Measurements from ENCODE around the gene LHPP. TPM values are rescaled to one million over a fixed set of nuclear protein-coding genes. Genes with fewer than 3 reads are reported as not detected.
A peak's percentile ranks its signal among the peaks of the same experiment; 100 is the strongest.

The LHPP gene
- total and polyA plus RNA-seq, 10 of the 15 experiments (the other 5 are each of a cell fraction or from before 2014, with no cell fraction given): 0.79 to 9.8 (median 6.7) TPM

DNA sequence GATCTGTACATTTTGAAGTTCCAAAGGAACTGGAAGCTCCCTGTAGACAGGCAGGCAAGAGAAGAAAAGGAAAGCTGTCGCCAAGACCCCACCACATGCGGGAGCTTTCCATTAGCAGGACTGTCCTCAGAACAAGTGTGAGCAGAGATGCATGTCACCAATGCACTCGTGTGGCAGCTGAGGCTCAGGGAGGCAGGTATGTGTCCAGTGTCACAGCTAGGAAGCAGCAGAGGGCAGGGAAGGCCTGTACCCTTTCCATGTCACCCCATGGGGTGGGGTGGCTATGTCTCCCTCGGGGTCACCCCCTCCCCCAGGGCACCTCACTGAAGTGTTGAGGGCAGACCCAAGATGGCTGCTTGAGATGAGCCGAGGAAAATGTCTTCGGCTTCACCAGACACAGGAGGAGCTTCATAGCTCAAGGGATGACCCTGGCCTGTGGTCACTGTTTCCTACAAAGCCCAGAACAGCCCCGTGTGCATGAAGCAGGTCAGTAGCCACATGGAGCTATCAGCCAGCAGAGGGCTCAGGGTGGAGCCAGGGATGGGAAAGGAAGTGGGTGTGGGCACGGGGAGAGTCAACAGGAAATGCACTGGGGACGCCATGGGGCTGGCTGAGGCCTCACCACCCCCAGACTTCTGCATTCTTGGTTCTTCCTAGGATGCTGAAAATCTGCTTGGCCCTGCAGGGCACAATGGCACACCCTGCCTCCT is 186.0 kb downstream of the LHPP start (continued):
- TF ChIP-seq MEF2A (IDR thresholded peaks at IDR 0.05; ENCODE audit: insufficient read depth, low read depth, low read length): no peak
- TF ChIP-seq JUNB (IDR thresholded peaks at IDR 0.05): no peak
- no peak for TF ChIP-seq ZZZ3 (IDR thresholded peaks at IDR 0.05; ENCODE audit: control insufficient read depth, insufficient read length, low read depth)
- TF ChIP-seq JUND (IDR thresholded peaks at IDR 0.05; ENCODE audit: low read depth, low read length): no peak
- TF ChIP-seq ZNF207 (IDR thresholded peaks at IDR 0.05; ENCODE audit: borderline replicate concordance): no peak
- no peak for TF ChIP-seq ZNF24 (IDR thresholded peaks at IDR 0.05)
- no peak for TF ChIP-seq RBBP5 (conservative IDR thresholded peaks at IDR 0.05)
- TF ChIP-seq, protein P1, sequence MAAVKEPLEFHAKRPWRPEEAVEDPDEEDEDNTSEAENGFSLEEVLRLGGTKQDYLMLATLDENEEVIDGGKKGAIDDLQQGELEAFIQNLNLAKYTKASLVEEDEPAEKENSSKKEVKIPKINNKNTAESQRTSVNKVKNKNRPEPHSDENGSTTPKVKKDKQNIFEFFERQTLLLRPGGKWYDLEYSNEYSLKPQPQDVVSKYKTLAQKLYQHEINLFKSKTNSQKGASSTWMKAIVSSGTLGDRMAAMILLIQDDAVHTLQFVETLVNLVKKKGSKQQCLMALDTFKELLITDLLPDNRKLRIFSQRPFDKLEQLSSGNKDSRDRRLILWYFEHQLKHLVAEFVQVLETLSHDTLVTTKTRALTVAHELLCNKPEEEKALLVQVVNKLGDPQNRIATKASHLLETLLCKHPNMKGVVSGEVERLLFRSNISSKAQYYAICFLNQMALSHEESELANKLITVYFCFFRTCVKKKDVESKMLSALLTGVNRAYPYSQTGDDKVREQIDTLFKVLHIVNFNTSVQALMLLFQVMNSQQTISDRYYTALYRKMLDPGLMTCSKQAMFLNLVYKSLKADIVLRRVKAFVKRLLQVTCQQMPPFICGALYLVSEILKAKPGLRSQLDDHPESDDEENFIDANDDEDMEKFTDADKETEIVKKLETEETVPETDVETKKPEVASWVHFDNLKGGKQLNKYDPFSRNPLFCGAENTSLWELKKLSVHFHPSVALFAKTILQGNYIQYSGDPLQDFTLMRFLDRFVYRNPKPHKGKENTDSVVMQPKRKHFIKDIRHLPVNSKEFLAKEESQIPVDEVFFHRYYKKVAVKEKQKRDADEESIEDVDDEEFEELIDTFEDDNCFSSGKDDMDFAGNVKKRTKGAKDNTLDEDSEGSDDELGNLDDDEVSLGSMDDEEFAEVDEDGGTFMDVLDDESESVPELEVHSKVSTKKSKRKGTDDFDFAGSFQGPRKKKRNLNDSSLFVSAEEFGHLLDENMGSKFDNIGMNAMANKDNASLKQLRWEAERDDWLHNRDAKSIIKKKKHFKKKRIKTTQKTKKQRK (IDR thresholded peaks at IDR 0.05; ENCODE audit: low read depth, low read length): no peak
- TF ChIP-seq RELA (IDR thresholded peaks at IDR 0.05; ENCODE audit: borderline replicate concordance, partially characterized antibody): no peak
- TF ChIP-seq KAT2A (conservative IDR thresholded peaks at IDR 0.05; ENCODE audit: control insufficient read depth, low read depth, low read length): no peak
- no peak for TF ChIP-seq MTA3 (IDR thresholded peaks at IDR 0.05; ENCODE audit: borderline replicate concordance, low read length)
- TF ChIP-seq CHD4 (IDR thresholded peaks at IDR 0.05): no peak
- TF ChIP-seq, protein P2, sequence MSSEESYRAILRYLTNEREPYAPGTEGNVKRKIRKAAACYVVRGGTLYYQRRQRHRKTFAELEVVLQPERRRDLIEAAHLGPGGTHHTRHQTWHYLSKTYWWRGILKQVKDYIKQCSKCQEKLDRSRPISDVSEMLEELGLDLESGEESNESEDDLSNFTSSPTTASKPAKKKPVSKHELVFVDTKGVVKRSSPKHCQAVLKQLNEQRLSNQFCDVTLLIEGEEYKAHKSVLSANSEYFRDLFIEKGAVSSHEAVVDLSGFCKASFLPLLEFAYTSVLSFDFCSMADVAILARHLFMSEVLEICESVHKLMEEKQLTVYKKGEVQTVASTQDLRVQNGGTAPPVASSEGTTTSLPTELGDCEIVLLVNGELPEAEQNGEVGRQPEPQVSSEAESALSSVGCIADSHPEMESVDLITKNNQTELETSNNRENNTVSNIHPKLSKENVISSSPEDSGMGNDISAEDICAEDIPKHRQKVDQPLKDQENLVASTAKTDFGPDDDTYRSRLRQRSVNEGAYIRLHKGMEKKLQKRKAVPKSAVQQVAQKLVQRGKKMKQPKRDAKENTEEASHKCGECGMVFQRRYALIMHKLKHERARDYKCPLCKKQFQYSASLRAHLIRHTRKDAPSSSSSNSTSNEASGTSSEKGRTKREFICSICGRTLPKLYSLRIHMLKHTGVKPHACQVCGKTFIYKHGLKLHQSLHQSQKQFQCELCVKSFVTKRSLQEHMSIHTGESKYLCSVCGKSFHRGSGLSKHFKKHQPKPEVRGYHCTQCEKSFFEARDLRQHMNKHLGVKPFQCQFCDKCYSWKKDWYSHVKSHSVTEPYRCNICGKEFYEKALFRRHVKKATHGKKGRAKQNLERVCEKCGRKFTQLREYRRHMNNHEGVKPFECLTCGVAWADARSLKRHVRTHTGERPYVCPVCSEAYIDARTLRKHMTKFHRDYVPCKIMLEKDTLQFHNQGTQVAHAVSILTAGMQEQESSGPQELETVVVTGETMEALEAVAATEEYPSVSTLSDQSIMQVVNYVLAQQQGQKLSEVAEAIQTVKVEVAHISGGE (CRISPR knock-in tag; IDR thresholded peaks at IDR 0.05): no peak
- peak; percentile 61; the same call in 1 of the 2 replicates for TF ChIP-seq MXI1 (IDR thresholded peaks at IDR 0.05; ENCODE audit: low read depth, low read length)
- TF ChIP-seq CHD2 (IDR thresholded peaks at IDR 0.05; ENCODE audit: borderline replicate concordance, low read depth, low read length): no peak
- no peak for TF ChIP-seq RCOR1 (conservative IDR thresholded peaks at IDR 0.05; ENCODE audit: low read depth, low read length)
- no peak for TF ChIP-seq TARDBP (IDR thresholded peaks at IDR 0.05; ENCODE audit: borderline replicate concordance)
- TF ChIP-seq ZBED1 (IDR thresholded peaks at IDR 0.05; ENCODE audit: borderline replicate concordance): no peak
- TF ChIP-seq, protein P3, sequence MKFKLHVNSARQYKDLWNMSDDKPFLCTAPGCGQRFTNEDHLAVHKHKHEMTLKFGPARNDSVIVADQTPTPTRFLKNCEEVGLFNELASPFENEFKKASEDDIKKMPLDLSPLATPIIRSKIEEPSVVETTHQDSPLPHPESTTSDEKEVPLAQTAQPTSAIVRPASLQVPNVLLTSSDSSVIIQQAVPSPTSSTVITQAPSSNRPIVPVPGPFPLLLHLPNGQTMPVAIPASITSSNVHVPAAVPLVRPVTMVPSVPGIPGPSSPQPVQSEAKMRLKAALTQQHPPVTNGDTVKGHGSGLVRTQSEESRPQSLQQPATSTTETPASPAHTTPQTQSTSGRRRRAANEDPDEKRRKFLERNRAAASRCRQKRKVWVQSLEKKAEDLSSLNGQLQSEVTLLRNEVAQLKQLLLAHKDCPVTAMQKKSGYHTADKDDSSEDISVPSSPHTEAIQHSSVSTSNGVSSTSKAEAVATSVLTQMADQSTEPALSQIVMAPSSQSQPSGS (IDR thresholded peaks at IDR 0.05; ENCODE audit: low read length): no peak
- no peak for TF ChIP-seq CEBPB (IDR thresholded peaks at IDR 0.05; ENCODE audit: borderline replicate concordance in 1 of 2, low read depth in 2 of 2, low read length in 2 of 2)
- no peak for TF ChIP-seq SUPT20H (IDR thresholded peaks at IDR 0.05; ENCODE audit: borderline replicate concordance, control insufficient read depth, low read depth, low read length)
- TF ChIP-seq SMAD1 (IDR thresholded peaks at IDR 0.05; ENCODE audit: low read depth, partially characterized antibody): no peak
